K562 (cell line): ENCODE results near the gene ITPK1. TPM values are rescaled to one million over a fixed set of nuclear protein-coding genes. Genes with fewer than 3 reads are reported as not detected.

ENCODE experiments used
- ATF1 ChIP-seq, 2 experiments: fragments of 450-650 bp in 1 of 2; IDR thresholded peaks; 2 replicates each; pipeline ENCODE4 v1.6.1; 2016; ENCODE audit warnings: missing compliant biosample characterization in 1 of 2, missing genetic modification characterization in 1 of 2
- CBFB ChIP-seq: sonication (generic); formaldehyde crosslinking; IDR thresholded peaks from 2 replicates; pipeline ENCODE4 v1.4.0; 2020; ENCODE audit warnings: mild to moderate bottlenecking, missing genetic modification reagents
- HDAC1 ChIP-seq, 2 experiments: fragments of 450-650 bp; IDR thresholded peaks; 2 replicates each; pipeline ENCODE4 v1.6.1; 2016 to 2017; ENCODE audit warnings: inconsistent platforms in 1 of 2, mild to moderate bottlenecking in 1 of 2, moderate library complexity in 1 of 2
- HDAC2 ChIP-seq: fragments of 450-650 bp; IDR thresholded peaks from 2 replicates; pipeline ENCODE4 v1.6.1; 2016; ENCODE audit warnings: mild to moderate bottlenecking
- MAFK ChIP-seq: IDR thresholded peaks from 2 replicates; pipeline ENCODE4 v1.6.1; 2011; ENCODE audit warnings: low read length, improper control_type of control experiment
- NCOR1 ChIP-seq: fragments of 450-650 bp; IDR thresholded peaks from 2 replicates; pipeline ENCODE4 v1.6.1; 2016; ENCODE audit warnings: mild to moderate bottlenecking, moderate library complexity
- NFE2L1 ChIP-seq: fragments of 450-650 bp; IDR thresholded peaks from 2 replicates; pipeline ENCODE4 v1.6.1; 2016; ENCODE audit warnings: missing genetic modification characterization, low read depth, mild to moderate bottlenecking, missing compliant biosample characterization, moderate library complexity, borderline replicate concordance
- PBX2 ChIP-seq, 2 experiments: IDR thresholded peaks in 1 of 2; conservative IDR thresholded peaks in 1 of 2; 2 replicates each; pipeline ENCODE4 v1.6.1; 2016; ENCODE audit warnings: low read depth in 2 of 2, mild to moderate bottlenecking in 1 of 2, missing compliant biosample characterization in 1 of 2, missing genetic modification characterization in 1 of 2, moderate library complexity in 1 of 2
- RHOXF2B ChIP-seq: fragments of 250-450 bp; sonication (Bioruptor Pico); conservative IDR thresholded peaks from 2 replicates; pipeline ENCODE4 v1.5.1; 2021
- SOX6 ChIP-seq: fragments of 450-650 bp; IDR thresholded peaks from 2 replicates; pipeline ENCODE4 v1.6.1; 2014; ENCODE audit warnings: mild to moderate bottlenecking
- TAL1 ChIP-seq: fragments of 450-650 bp; IDR thresholded peaks from 2 replicates; pipeline ENCODE4 v1.6.1; 2016; ENCODE audit warnings: mild to moderate bottlenecking
- polyA plus RNA-seq, 8 experiments: library from polyadenylated mRNA; depleted of rRNA in 4 of 8; stranded (reverse) in 5 of 8; unstranded in 3 of 8; fragments of >200 nt; fragmentation: Nextera tagmentation in 2 of 8; fragmentation: Illumina TruSeq in 1 of 8; extraction: Ambion mirVana in 2 of 8; extraction: Trizol in 1 of 8; gene quantifications; 2 replicates each; pipeline versions ENCODE4 v1.2.1 to v1.2.3, GENCODE V29; 2011 to 2014; ENCODE audit warnings: inconsistent platforms in 1 of 8, missing spikeins in 1 of 8
- total RNA-seq, 7 experiments: library from RNA; depleted of rRNA in 6 of 7; stranded (reverse); fragments of >200 nt in 6 of 7; fragmentation: Illumina TruSeq in 2 of 7; extraction: Trizol in 2 of 7; gene quantifications; 2 replicates each; pipeline versions ENCODE4 v1.2.1 to v1.2.3, GENCODE V29; 2011 to 2021; ENCODE audit warnings: low replicate concordance in 1 of 7
- TF ChIP-seq, protein P1 (sequence below): fragments of 450-650 bp; IDR thresholded peaks from 2 replicates; pipeline ENCODE4 v1.6.1; 2016
- TF ChIP-seq, protein P2 (sequence below): fragments of 450-650 bp; IDR thresholded peaks from 2 replicates; pipeline ENCODE4 v1.6.1; 2016; ENCODE audit warnings: mild to moderate bottlenecking, moderate library complexity

The ITPK1 gene
- total and polyA plus RNA-seq, 9 of the 15 experiments (the other 6 are each of a cell fraction or from before 2014, with no cell fraction given): 1.2 to 39.2 (median 23.0) TPM

GRCh38 chr14:93010522-93011140 is 105.1 kb downstream of the ITPK1 start (continued):
- TF ChIP-seq PBX2 (CRISPR knock-in tag; IDR thresholded peaks at IDR 0.05; ENCODE audit: low read depth) (no peak), PBX2 (tag; conservative IDR thresholded peaks at IDR 0.05; ENCODE audit: low read depth) (peak; percentile 90), HDAC2 (peak; percentile 62; the same call in 1 of the 2 replicates), ATF1 (CRISPR knock-in tag; IDR thresholded peaks at IDR 0.05) (no peak), ATF1 (tag; IDR thresholded peaks at IDR 0.05) (peak; percentile 22; the same call in 1 of the 2 replicates), CBFB (no peak), SOX6 (0 out of 2 replicates have a peak, but pooled peaks have one; percentile 46), RHOXF2B (CRISPR knock-in tag) (no peak), NCOR1 (peak; percentile 49), MAFK (no peak), NFE2L1 (tag) (no peak), TAL1 (peak; percentile 68), HDAC1 (IDR thresholded peaks at IDR 0.05) (peak in 1 of 2 experiments; percentile 75; a peak in 2 of 4 replicates)
- TF ChIP-seq, protein P1, sequence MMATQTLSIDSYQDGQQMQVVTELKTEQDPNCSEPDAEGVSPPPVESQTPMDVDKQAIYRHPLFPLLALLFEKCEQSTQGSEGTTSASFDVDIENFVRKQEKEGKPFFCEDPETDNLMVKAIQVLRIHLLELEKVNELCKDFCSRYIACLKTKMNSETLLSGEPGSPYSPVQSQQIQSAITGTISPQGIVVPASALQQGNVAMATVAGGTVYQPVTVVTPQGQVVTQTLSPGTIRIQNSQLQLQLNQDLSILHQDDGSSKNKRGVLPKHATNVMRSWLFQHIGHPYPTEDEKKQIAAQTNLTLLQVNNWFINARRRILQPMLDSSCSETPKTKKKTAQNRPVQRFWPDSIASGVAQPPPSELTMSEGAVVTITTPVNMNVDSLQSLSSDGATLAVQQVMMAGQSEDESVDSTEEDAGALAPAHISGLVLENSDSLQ: peak; percentile 80
- TF ChIP-seq, protein P2, sequence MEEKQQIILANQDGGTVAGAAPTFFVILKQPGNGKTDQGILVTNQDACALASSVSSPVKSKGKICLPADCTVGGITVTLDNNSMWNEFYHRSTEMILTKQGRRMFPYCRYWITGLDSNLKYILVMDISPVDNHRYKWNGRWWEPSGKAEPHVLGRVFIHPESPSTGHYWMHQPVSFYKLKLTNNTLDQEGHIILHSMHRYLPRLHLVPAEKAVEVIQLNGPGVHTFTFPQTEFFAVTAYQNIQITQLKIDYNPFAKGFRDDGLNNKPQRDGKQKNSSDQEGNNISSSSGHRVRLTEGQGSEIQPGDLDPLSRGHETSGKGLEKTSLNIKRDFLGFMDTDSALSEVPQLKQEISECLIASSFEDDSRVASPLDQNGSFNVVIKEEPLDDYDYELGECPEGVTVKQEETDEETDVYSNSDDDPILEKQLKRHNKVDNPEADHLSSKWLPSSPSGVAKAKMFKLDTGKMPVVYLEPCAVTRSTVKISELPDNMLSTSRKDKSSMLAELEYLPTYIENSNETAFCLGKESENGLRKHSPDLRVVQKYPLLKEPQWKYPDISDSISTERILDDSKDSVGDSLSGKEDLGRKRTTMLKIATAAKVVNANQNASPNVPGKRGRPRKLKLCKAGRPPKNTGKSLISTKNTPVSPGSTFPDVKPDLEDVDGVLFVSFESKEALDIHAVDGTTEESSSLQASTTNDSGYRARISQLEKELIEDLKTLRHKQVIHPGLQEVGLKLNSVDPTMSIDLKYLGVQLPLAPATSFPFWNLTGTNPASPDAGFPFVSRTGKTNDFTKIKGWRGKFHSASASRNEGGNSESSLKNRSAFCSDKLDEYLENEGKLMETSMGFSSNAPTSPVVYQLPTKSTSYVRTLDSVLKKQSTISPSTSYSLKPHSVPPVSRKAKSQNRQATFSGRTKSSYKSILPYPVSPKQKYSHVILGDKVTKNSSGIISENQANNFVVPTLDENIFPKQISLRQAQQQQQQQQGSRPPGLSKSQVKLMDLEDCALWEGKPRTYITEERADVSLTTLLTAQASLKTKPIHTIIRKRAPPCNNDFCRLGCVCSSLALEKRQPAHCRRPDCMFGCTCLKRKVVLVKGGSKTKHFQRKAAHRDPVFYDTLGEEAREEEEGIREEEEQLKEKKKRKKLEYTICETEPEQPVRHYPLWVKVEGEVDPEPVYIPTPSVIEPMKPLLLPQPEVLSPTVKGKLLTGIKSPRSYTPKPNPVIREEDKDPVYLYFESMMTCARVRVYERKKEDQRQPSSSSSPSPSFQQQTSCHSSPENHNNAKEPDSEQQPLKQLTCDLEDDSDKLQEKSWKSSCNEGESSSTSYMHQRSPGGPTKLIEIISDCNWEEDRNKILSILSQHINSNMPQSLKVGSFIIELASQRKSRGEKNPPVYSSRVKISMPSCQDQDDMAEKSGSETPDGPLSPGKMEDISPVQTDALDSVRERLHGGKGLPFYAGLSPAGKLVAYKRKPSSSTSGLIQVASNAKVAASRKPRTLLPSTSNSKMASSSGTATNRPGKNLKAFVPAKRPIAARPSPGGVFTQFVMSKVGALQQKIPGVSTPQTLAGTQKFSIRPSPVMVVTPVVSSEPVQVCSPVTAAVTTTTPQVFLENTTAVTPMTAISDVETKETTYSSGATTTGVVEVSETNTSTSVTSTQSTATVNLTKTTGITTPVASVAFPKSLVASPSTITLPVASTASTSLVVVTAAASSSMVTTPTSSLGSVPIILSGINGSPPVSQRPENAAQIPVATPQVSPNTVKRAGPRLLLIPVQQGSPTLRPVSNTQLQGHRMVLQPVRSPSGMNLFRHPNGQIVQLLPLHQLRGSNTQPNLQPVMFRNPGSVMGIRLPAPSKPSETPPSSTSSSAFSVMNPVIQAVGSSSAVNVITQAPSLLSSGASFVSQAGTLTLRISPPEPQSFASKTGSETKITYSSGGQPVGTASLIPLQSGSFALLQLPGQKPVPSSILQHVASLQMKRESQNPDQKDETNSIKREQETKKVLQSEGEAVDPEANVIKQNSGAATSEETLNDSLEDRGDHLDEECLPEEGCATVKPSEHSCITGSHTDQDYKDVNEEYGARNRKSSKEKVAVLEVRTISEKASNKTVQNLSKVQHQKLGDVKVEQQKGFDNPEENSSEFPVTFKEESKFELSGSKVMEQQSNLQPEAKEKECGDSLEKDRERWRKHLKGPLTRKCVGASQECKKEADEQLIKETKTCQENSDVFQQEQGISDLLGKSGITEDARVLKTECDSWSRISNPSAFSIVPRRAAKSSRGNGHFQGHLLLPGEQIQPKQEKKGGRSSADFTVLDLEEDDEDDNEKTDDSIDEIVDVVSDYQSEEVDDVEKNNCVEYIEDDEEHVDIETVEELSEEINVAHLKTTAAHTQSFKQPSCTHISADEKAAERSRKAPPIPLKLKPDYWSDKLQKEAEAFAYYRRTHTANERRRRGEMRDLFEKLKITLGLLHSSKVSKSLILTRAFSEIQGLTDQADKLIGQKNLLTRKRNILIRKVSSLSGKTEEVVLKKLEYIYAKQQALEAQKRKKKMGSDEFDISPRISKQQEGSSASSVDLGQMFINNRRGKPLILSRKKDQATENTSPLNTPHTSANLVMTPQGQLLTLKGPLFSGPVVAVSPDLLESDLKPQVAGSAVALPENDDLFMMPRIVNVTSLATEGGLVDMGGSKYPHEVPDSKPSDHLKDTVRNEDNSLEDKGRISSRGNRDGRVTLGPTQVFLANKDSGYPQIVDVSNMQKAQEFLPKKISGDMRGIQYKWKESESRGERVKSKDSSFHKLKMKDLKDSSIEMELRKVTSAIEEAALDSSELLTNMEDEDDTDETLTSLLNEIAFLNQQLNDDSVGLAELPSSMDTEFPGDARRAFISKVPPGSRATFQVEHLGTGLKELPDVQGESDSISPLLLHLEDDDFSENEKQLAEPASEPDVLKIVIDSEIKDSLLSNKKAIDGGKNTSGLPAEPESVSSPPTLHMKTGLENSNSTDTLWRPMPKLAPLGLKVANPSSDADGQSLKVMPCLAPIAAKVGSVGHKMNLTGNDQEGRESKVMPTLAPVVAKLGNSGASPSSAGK: no peak
